K562 (cell line): ENCODE measurements around the gene IL20. TPM values are rescaled to one million over a fixed set of nuclear protein-coding genes. Genes with fewer than 3 reads are reported as not detected.

Experiments
- ATAC-seq: fragments of 200-7000 bp; cut with Tn5 transposase; 3 replicates; pipeline ENCODE4 v1.9.1; 2020; ENCODE audit warnings: moderate library complexity
- BruUV-seq: library from RNA; stranded (reverse); fragments of 400-500 nt; replicated peaks from 2 replicates; lab custom pipeline; 2021; lab: Mats Ljungman, UMichigan
- CTCF ChIA-PET: fragments of 300-600 bp; formaldehyde crosslinking; extraction: SDS; loops from one replicate; lab custom pipeline; 2021; ENCODE audit warnings: low intra/inter-chr PET ratio; lab: Yijun Ruan, JAX
- POLR2A ChIA-PET: fragments of 300-600, 350-650 bp; sonication (Branson Sonifier 250); formaldehyde crosslinking; extraction: SDS; loops from one replicate; lab custom pipeline; 2021; ENCODE audit warnings: antibody characterized with exemption, inconsistent platforms; lab: Yijun Ruan, JAX
- DNase-seq, 4 experiments: peaks; one replicate each; pipeline versions ENCODE4 v3.0.0 to v3.0.0-alpha.2; 2011 to 2018; ENCODE audit warnings: low spot score in 3 of 4, mixed read lengths in 3 of 4; ENCODE audit errors: extremely low read depth in 1 of 4
- FAIRE-seq: peaks from 2 replicates; lab custom pipeline; 2011; peaks lifted over from hg19 to GRCh38; lab: Jason Lieb, UNC
- H2AFZ ChIP-seq: 2 replicates; pipeline ENCODE4 v1.6.0; 2011; ENCODE audit warnings: low read depth, low read length, control low read depth, inconsistent platforms
- H3K27ac ChIP-seq: fragments of 200-600 bp; 3 replicates; pipeline ENCODE4 v1.8.0; 2011; ENCODE audit warnings: low read depth, mild to moderate bottlenecking, control low read depth, inconsistent platforms, low read length, moderate library complexity, mixed read lengths; ENCODE audit errors: extremely low read depth
- H3K27me3 ChIP-seq, 2 experiments: fragments of 300-600 bp in 1 of 2; 2 replicates in 1 of 2; 3 replicates in 1 of 2; pipeline versions ENCODE4 v1.6.0 to v1.8.0; 2011; ENCODE audit warnings: inconsistent platforms in 2 of 2, low read length in 2 of 2, mild to moderate bottlenecking in 1 of 2, mixed read lengths in 1 of 2, moderate library complexity in 1 of 2; ENCODE audit not compliant: control insufficient read depth in 2 of 2, insufficient read depth in 2 of 2
- H3K36me3 ChIP-seq: fragments of 300-600 bp; 3 replicates; pipeline ENCODE4 v1.8.0; 2011; ENCODE audit warnings: mild to moderate bottlenecking, low read length, inconsistent platforms; ENCODE audit not compliant: control insufficient read depth, insufficient read depth
- H3K4me1 ChIP-seq, 2 experiments: fragments of 200-600 bp in 1 of 2; replicated peaks in 1 of 2; 2 replicates in 1 of 2; 3 replicates in 1 of 2; pipeline versions ENCODE4 v1.5.1 to v1.8.0; 2011; ENCODE audit warnings: inconsistent platforms in 2 of 2, low read length in 2 of 2, mild to moderate bottlenecking in 1 of 2, mixed read lengths in 1 of 2, moderate library complexity in 1 of 2; ENCODE audit not compliant: control insufficient read depth in 2 of 2, insufficient read depth in 2 of 2
- H3K4me2 ChIP-seq: 2 replicates; pipeline ENCODE4 v1.6.1; 2011; ENCODE audit warnings: low read length, control low read depth, inconsistent platforms, mixed read lengths; ENCODE audit not compliant: insufficient read depth
- H3K4me3 ChIP-seq: fragments of 200-600 bp; sonication (generic), shearing (Covaris generic); 2 replicates; pipeline ENCODE4 v1.5.1; 2016; ENCODE audit warnings: control low read depth, inconsistent platforms
- H3K79me2 ChIP-seq: fragments of 200-600 bp; 3 replicates; pipeline ENCODE4 v1.8.0; 2011; ENCODE audit warnings: low read length, inconsistent platforms; ENCODE audit not compliant: control insufficient read depth, insufficient read depth
- H3K9ac ChIP-seq, 2 experiments: 2 replicates each; pipeline versions ENCODE4 v1.6.0 to v1.6.1; 2011; ENCODE audit warnings: low read depth in 2 of 2, low read length in 2 of 2, control low read depth in 1 of 2, inconsistent platforms in 1 of 2, mild to moderate bottlenecking in 1 of 2, mixed read lengths in 1 of 2; ENCODE audit not compliant: insufficient read depth in 1 of 2
- H3K9me1 ChIP-seq: one replicate; pipeline ENCODE4 v1.6.0; 2011; ENCODE audit warnings: inconsistent platforms, mild to moderate bottlenecking, low read length, moderate library complexity; ENCODE audit not compliant: control insufficient read depth, insufficient read depth
- H3K9me3 ChIP-seq: replicated peaks from 2 replicates; pipeline ENCODE4 v1.5.1; 2011; ENCODE audit warnings: low read depth, low read length, inconsistent platforms; ENCODE audit not compliant: control insufficient read depth, insufficient read depth
- H4K20me1 ChIP-seq: replicated peaks from 2 replicates; pipeline ENCODE4 v1.6.1; 2011; ENCODE audit warnings: low read length, inconsistent platforms, mixed read lengths; ENCODE audit not compliant: control insufficient read depth, insufficient read depth
- CBX2 ChIP-seq: fragments of 200-600 bp; sonication (generic); IDR thresholded peaks from one replicate; pipeline ENCODE4 v1.6.1; 2012; ENCODE audit warnings: mild to moderate bottlenecking, low read length, inconsistent platforms; ENCODE audit not compliant: insufficient read depth, poor library complexity, severe bottlenecking
- CEBPG ChIP-seq, 3 experiments: fragments of 200-800 bp in 1 of 3; sonication (Bioruptor generic) in 1 of 3; sonication (generic) in 1 of 3; formaldehyde crosslinking in 1 of 3; IDR thresholded peaks in 2 of 3; conservative IDR thresholded peaks in 1 of 3; 2 replicates each; pipeline versions ENCODE4 v1.6.1 to v1.8.0; 2016 to 2022; ENCODE audit warnings: missing compliant biosample characterization in 2 of 3, missing genetic modification characterization in 2 of 3, mild to moderate bottlenecking in 1 of 3, missing genetic modification reagents in 1 of 3
- FOXA3 ChIP-seq, 2 experiments: fragments of 450-650 bp in 1 of 2; sonication (generic) in 1 of 2; formaldehyde crosslinking; IDR thresholded peaks in 1 of 2; conservative IDR thresholded peaks in 1 of 2; 2 replicates each; pipeline versions ENCODE4 v1.4.0 to v1.8.0; 2020 to 2022; ENCODE audit warnings: mild to moderate bottlenecking in 2 of 2, missing genetic modification reagents in 1 of 2
- KDM2B ChIP-seq: fragments of 250-450 bp; sonication (Bioruptor Pico); IDR thresholded peaks from 2 replicates; pipeline ENCODE4 v1.8.0; 2021; ENCODE audit warnings: mild to moderate bottlenecking, moderate library complexity
- KLF13 ChIP-seq: fragments of 450-650 bp; IDR thresholded peaks from 2 replicates; pipeline ENCODE4 v1.6.1; 2016; ENCODE audit warnings: missing genetic modification characterization, low read depth, mild to moderate bottlenecking, missing compliant biosample characterization, moderate library complexity, borderline replicate concordance
- NR3C1 ChIP-seq: sonication (generic); formaldehyde crosslinking; IDR thresholded peaks from 2 replicates; pipeline ENCODE4 v1.8.1; 2022; ENCODE audit warnings: missing genetic modification reagents
- PHB2 ChIP-seq: fragments of 450-650 bp; IDR thresholded peaks from 2 replicates; pipeline ENCODE4 v1.6.1; 2017; ENCODE audit warnings: low read depth
- RBM14 ChIP-seq: fragments of 200-400 bp; formaldehyde crosslinking; IDR thresholded peaks from 2 replicates; pipeline ENCODE4 v1.6.1; 2018; ENCODE audit warnings: low read depth, mild to moderate bottlenecking, low read length, moderate library complexity, borderline replicate concordance; ENCODE audit not compliant: insufficient read depth
- SP1 ChIP-seq: sonication (generic); formaldehyde crosslinking; IDR thresholded peaks from 2 replicates; pipeline ENCODE4 v1.8.1; 2022; ENCODE audit warnings: mild to moderate bottlenecking, missing genetic modification reagents
- ZFX ChIP-seq: sonication (generic); formaldehyde crosslinking; IDR thresholded peaks from 2 replicates; pipeline ENCODE4 v1.8.0; 2022; ENCODE audit warnings: mild to moderate bottlenecking, missing genetic modification reagents, moderate library complexity
- WGBS: fragments of 100-300 bp; shearing (Covaris generic); methylation state at CpG from one replicate; pipeline ENCODE4 v1.1.6; 2016; ENCODE audit warnings: low coverage, mixed read lengths; ENCODE audit not compliant: insufficient coverage; ENCODE audit errors: missing lambda C conversion rate; 5-methylcytosine and 5-hydroxymethylcytosine counted together
- in situ Hi-C: fragments of 300-500 bp; cut with MboI; formaldehyde crosslinking; loops from 4 replicates; pipeline ENCODE4 v1.15.0; 2018; ENCODE audit warnings: inconsistent platforms, mixed read lengths
- intact Hi-C: fragments of 100-400 bp; cut with micrococcal nuclease; formaldehyde crosslinking; loops from 2 replicates; pipeline ENCODE4 v1.14.2; 2022
- polyA plus RNA-seq, 8 experiments: library from polyadenylated mRNA; depleted of rRNA in 4 of 8; stranded (reverse) in 5 of 8; unstranded in 3 of 8; fragments of >200 nt; fragmentation: Nextera tagmentation in 2 of 8; fragmentation: Illumina TruSeq in 1 of 8; extraction: Ambion mirVana in 2 of 8; extraction: Trizol in 1 of 8; gene quantifications; 2 replicates each; pipeline versions ENCODE4 v1.2.1 to v1.2.3, GENCODE V29; 2011 to 2014; ENCODE audit warnings: inconsistent platforms in 1 of 8, missing spikeins in 1 of 8
- total RNA-seq, 7 experiments: library from RNA; depleted of rRNA in 6 of 7; stranded (reverse); fragments of >200 nt in 6 of 7; fragmentation: Illumina TruSeq in 2 of 7; extraction: Trizol in 2 of 7; gene quantifications; 2 replicates each; pipeline versions ENCODE4 v1.2.1 to v1.2.3, GENCODE V29; 2011 to 2021; ENCODE audit warnings: low replicate concordance in 1 of 7

Gene IL20
- total and polyA plus RNA-seq, 9 of the 15 experiments (the other 6 are each of a cell fraction or from before 2014, with no cell fraction given) = not detected

GRCh38 chr1:206847946-206848345 is 17.5 kb upstream of the IL20 start:
- no peak for FAIRE-seq
- POLR2A ChIA-PET = interaction anchor here (0.6 to 2.4 kb wide), 8 partner anchors 11 to 1400 kb away, joined by 3 to 7 read pairs (median 3); no protein-coding TSS in a partner anchor
- TF ChIP-seq CEBPG (CRISPR knock-in tag; IDR thresholded peaks at IDR 0.05) (0 out of 2 replicates have a peak, but pooled peaks have one; percentile 14), CEBPG (tag; conservative IDR thresholded peaks at IDR 0.05 in 1 of 2, IDR thresholded peaks at IDR 0.05 in 1 of 2) (no peak), KDM2B (CRISPR knock-in tag) (no peak), ZFX (CRISPR knock-in tag) (peak; percentile 41; the same call in 1 of the 2 replicates), RBM14 (no peak), NR3C1 (no peak), KLF13 (no peak), PHB2 (no peak), CBX2 (no peak), SP1 (CRISPR knock-in tag) (0 out of 2 replicates have a peak, but pooled peaks have one; percentile 2), FOXA3 (CRISPR knock-in tag; conservative IDR thresholded peaks at IDR 0.05 in 1 of 2, IDR thresholded peaks at IDR 0.05 in 1 of 2) (no peak)

More at GRCh38 chr1:206847946-206848345, 17.5 kb upstream of the IL20 start:
- H3K4me1 ChIP-seq = peaks cover 21 to 22% of the 10 kb centered on the region in 2 experiments; a peak in 4 of 5 replicates
- no TSS peak for BruUV-seq
- no peak overlapping the region for H2AFZ ChIP-seq
- peak overlapping the region; percentile 1; the same call in 1 of the 3 replicates for H3K27ac ChIP-seq
- no peak overlapping the region for H3K4me3 ChIP-seq
- peak overlapping the region; percentile 47; the same call in 1 of the 2 replicates for H3K4me2 ChIP-seq
- no peaks in the 10 kb centered on the region for H4K20me1 ChIP-seq
- no peaks in the 10 kb centered on the region for H3K79me2 ChIP-seq
- CTCF ChIA-PET = no interaction called here
- no peaks in the 10 kb centered on the region for H3K27me3 ChIP-seq
- intact Hi-C loops (no loop called here), in situ Hi-C loops (no loop called here)
- DNase-seq (no peak), ATAC-seq (peak; percentile 4; the same call in 2 of the 3 replicates)
- no peaks in the 10 kb centered on the region for H3K9me3 ChIP-seq
- no peaks in the 10 kb centered on the region for H3K9me1 ChIP-seq
- WGBS = 11% methylated on average over 1 of the region's 1 CpG
- H3K9ac ChIP-seq = peak overlapping the region in 1 of 2 experiments; percentile 0; a peak in 1 of 4 replicates
- H3K36me3 ChIP-seq = no peaks in the 10 kb centered on the region
